Endometrial microvascular endothelial cells (primary cell): ENCODE results near the gene MAMLD1. TPM values are rescaled to one million over a fixed set of nuclear protein-coding genes. Genes with fewer than 3 reads are reported as not detected.

Experiments used
- in situ Hi-C: cut with HindIII; loops from 2 replicates; pipeline ENCODE4 v1.10.0; 2017; ENCODE audit warnings: low sequenced_read_pairs, low pct_unique_long_range_greater_than_20kb; ENCODE audit errors: inconsistent ontology term
- total RNA-seq: library from RNA; depleted of rRNA; stranded (reverse); fragments of >200 nt; gene quantifications from one replicate; pipeline ENCODE4 v1.2.3, GENCODE V29; 2015; ENCODE audit errors: inconsistent ontology term

The MAMLD1 gene
- total RNA-seq, 1 donor from 2014 or later = 1.1 TPM

GRCh38 chrX:150347471-150347870 is 15.6 kb upstream of the MAMLD1 start:
- in situ Hi-C loops = no loop called here

GRCh38 chrX:150348365-150348764 is 14.8 kb upstream of the MAMLD1 start:
- in situ Hi-C loops = no loop called here

GRCh38 chrX:150352114-150352513 is 11.0 kb upstream of the MAMLD1 start:
- in situ Hi-C loops = no loop called here

- in situ Hi-C loops = no loop called here
Observed at GRCh38 chrX:150352581-150352980, 10.5 kb upstream of the MAMLD1 start.

GRCh38 chrX:150355913-150356312 is 7.2 kb upstream of the MAMLD1 start:
- in situ Hi-C loops = no loop called here

GRCh38 chrX:150357790-150358189 is 5.3 kb upstream of the MAMLD1 start:
- in situ Hi-C loops = no loop called here

GRCh38 chrX:150358651-150359050 is 4.5 kb upstream of the MAMLD1 start:
- in situ Hi-C loops = no loop called here

- in situ Hi-C loops = no loop called here
Observed at GRCh38 chrX:150360331-150360730, 2.8 kb upstream of the MAMLD1 start.

- in situ Hi-C loops = no loop called here
Observed at GRCh38 chrX:150361070-150361776, 1.9 kb upstream of the MAMLD1 start.

- in situ Hi-C loops = no loop called here
Observed at GRCh38 chrX:150361777-150362351, 1.3 kb upstream of the MAMLD1 start.

GRCh38 chrX:150363561-150364346 is 637 bp downstream of the MAMLD1 start:
- in situ Hi-C loops = no loop called here

- in situ Hi-C loops = no loop called here
Observed at GRCh38 chrX:150364347-150365050, 1.4 kb downstream of the MAMLD1 start.

GRCh38 chrX:150365051-150365989 is 2.2 kb downstream of the MAMLD1 start:
- in situ Hi-C loops = no loop called here

- in situ Hi-C loops = no loop called here
Observed at GRCh38 chrX:150365990-150366911, 3.1 kb downstream of the MAMLD1 start.

- in situ Hi-C loops = no loop called here
Observed at GRCh38 chrX:150366951-150367545, 3.9 kb downstream of the MAMLD1 start.

- in situ Hi-C loops = no loop called here
Observed at GRCh38 chrX:150370589-150371312, 7.6 kb downstream of the MAMLD1 start.
